Measurements from ENCODE around the gene ADRM1.

ADRM1 gene

DNA sequence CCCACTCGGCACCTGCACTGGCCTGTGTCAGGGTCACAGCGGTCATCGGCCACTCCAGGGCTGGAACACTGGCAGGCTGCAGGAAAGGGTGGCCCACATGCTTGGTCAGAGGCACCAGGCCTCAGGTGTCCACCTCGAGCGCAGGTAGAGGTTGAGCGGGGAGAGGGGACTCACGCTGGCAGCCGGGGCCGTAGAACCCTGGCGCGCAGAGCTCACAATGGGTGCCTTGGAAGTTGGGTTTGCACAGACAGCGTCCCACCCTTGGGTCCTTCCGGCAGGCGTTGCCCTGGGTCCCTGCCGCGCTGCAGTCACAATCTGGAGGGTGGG, 35.5 kb downstream of the ADRM1 start:
- H3K27ac ChIP-seq (ENCODE audit: low read depth, low read length) = no peak overlapping the region
- no peaks in the 10 kb centered on the region for H3K9me3 ChIP-seq (ENCODE audit: low read length)
- no peak overlapping the region for H3K9ac ChIP-seq (ENCODE audit: low read length)
- H3K27me3 ChIP-seq (ENCODE audit: control insufficient read depth in 1 of 2, insufficient read depth in 2 of 2, low read length in 2 of 2) = no peaks in the 10 kb centered on the region
- H3K4me1 ChIP-seq (ENCODE audit: insufficient read depth, low read length) = no peaks in the 10 kb centered on the region
- H3K4me3 ChIP-seq (ENCODE audit: low read depth in 1 of 2, low read length in 2 of 2) = no peak overlapping the region
- peaks cover 54% of the 10 kb centered on the region for H3K36me3 ChIP-seq (ENCODE audit: insufficient read depth, low read length)

DNA sequence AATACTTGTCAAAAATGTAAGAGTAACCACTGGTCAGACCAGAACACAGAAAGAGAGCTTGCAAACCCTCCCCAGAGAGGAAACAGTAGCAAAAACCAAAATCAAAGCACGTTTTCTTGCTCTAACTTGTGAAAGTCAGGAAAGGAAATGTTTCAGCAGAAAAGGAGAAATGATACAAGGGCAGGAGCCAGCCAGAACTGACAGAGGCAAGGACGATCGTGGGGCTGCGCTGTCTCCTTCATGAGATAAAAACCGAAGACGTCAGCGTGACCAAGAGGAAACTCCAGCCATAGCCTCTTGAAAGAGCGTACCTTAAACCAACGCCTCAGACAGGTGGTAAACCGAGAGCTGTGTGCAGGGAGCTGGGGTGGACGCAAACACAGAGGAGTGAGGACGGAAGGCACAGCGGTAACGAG, 36.9 kb downstream of the ADRM1 start:
- Histone ChIP-seq H3K27ac (ENCODE audit: low read depth, low read length) (no peak overlapping the region), H3K4me1 (ENCODE audit: insufficient read depth, low read length) (no peaks in the 10 kb centered on the region), H3K9me3 (ENCODE audit: low read length) (no peaks in the 10 kb centered on the region), H3K27me3 (ENCODE audit: control insufficient read depth in 1 of 2, insufficient read depth in 2 of 2, low read length in 2 of 2) (no peaks in the 10 kb centered on the region), H3K36me3 (ENCODE audit: insufficient read depth, low read length) (peaks cover 54% of the 10 kb centered on the region), H3K9ac (ENCODE audit: low read length) (no peak overlapping the region), H3K4me3 (ENCODE audit: low read depth in 1 of 2, low read length in 2 of 2) (no peak overlapping the region)

DNA sequence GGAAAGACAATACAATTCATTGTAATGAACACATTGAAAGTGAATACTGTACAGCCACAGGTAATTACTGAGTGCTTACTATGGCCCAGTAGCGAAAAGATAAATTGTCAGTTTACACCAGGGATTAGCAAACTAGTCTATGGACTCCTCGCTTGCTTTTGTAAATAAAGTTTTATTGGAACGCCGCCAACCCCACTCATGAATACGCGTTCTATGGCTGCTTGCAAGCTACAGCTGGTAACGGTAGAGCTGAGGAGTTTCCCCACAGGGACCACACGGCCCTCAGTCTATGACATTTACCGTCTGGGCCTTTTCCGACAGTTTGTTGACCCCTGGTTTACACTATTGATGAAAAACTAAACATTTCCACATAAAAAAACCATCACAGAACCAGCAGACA, 40.1 kb downstream of the ADRM1 start:
- no peaks in the 10 kb centered on the region for H3K27me3 ChIP-seq (ENCODE audit: control insufficient read depth in 1 of 2, insufficient read depth in 2 of 2, low read length in 2 of 2)
- peaks cover 42% of the 10 kb centered on the region for H3K36me3 ChIP-seq (ENCODE audit: insufficient read depth, low read length)
- no peak overlapping the region for H3K27ac ChIP-seq (ENCODE audit: low read depth, low read length)
- no peak overlapping the region for H3K4me3 ChIP-seq (ENCODE audit: low read depth in 1 of 2, low read length in 2 of 2)
- H3K9ac ChIP-seq (ENCODE audit: low read length) = no peak overlapping the region
- H3K9me3 ChIP-seq (ENCODE audit: low read length) = no peaks in the 10 kb centered on the region
- no peaks in the 10 kb centered on the region for H3K4me1 ChIP-seq (ENCODE audit: insufficient read depth, low read length)

DNA sequence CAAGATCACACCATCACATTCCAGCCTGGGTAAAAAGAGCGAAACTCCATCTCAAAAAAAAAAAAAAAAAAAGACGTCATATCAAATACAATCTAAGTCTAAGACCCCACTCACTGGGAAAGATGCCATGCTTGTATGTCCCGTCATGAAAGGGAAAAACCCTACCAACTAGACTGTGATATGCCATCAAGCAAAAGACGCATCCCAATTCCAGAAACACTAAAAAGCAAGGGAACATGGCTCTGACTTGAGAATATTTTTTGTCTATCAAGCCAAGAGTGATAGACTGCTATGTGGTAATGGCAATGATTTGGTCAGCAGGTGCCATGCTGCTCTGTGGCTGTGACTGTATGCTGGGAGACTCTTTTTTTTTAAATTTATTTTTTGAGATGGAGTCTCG, 41.3 kb downstream of the ADRM1 start:
- H3K4me1 ChIP-seq (ENCODE audit: insufficient read depth, low read length) = no peaks in the 10 kb centered on the region
- H3K9me3 ChIP-seq (ENCODE audit: low read length) = no peaks in the 10 kb centered on the region
- H3K27me3 ChIP-seq (ENCODE audit: control insufficient read depth in 1 of 2, insufficient read depth in 2 of 2, low read length in 2 of 2) = no peaks in the 10 kb centered on the region
- H3K9ac ChIP-seq (ENCODE audit: low read length) = no peak overlapping the region
- no peak overlapping the region for H3K27ac ChIP-seq (ENCODE audit: low read depth, low read length)
- H3K4me3 ChIP-seq (ENCODE audit: low read depth in 1 of 2, low read length in 2 of 2) = no peak overlapping the region
- peaks cover 41% of the 10 kb centered on the region for H3K36me3 ChIP-seq (ENCODE audit: insufficient read depth, low read length)

GRCh38 chr20:62344782-62345181, 42.0 kb downstream of the ADRM1 start:
- H3K27ac ChIP-seq (ENCODE audit: low read depth, low read length) = no peak overlapping the region
- no peak overlapping the region for H3K9ac ChIP-seq (ENCODE audit: low read length)
- H3K4me1 ChIP-seq (ENCODE audit: insufficient read depth, low read length) = no peaks in the 10 kb centered on the region
- H3K27me3 ChIP-seq (ENCODE audit: control insufficient read depth in 1 of 2, insufficient read depth in 2 of 2, low read length in 2 of 2) = no peaks in the 10 kb centered on the region
- no peak overlapping the region for H3K4me3 ChIP-seq (ENCODE audit: low read depth in 1 of 2, low read length in 2 of 2)
- H3K9me3 ChIP-seq (ENCODE audit: low read length) = no peaks in the 10 kb centered on the region
- H3K36me3 ChIP-seq (ENCODE audit: insufficient read depth, low read length) = peaks cover 35% of the 10 kb centered on the region

DNA sequence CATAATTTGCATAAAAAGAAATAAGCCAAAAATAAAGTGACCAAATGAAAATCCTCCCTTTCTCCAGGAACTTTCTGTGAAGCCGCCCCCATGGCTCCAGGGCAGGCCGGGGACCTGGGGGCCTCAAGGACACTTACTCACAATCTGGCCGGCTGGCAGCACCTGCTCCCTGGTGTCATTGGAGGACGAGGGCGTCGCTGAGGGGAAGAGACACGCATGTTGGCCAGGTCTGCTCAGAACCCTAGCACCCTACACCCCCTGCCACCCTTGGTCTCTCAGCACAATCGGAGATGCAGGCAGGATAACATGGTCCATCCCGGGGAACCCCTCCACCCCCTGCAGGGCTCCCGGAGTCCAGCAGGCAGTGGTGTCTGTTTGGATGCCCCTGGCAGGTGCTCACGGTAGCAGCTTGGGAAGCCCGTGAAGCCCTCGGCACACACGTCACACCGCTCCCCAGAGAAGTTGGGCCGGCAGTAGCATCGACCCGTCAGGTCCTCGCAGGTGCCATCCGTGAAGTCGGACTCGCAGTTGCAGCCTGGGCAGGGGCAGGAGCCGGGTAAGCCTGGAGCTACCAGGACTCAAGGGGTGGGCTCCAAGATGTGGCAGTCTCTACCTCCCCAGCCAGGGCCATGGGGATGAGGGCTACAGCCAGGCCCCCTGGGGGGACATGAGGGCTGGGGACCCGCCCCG, 43.0 kb downstream of the ADRM1 start:
- H3K4me3 ChIP-seq (ENCODE audit: low read depth in 1 of 2, low read length in 2 of 2) = no peak overlapping the region
- no peak overlapping the region for H3K27ac ChIP-seq (ENCODE audit: low read depth, low read length)
- H3K4me1 ChIP-seq (ENCODE audit: insufficient read depth, low read length) = no peaks in the 10 kb centered on the region
- no peaks in the 10 kb centered on the region for H3K9me3 ChIP-seq (ENCODE audit: low read length)
- peaks cover 36% of the 10 kb centered on the region for H3K36me3 ChIP-seq (ENCODE audit: insufficient read depth, low read length)
- H3K27me3 ChIP-seq (ENCODE audit: control insufficient read depth in 1 of 2, insufficient read depth in 2 of 2, low read length in 2 of 2) = no peaks in the 10 kb centered on the region
- no peak overlapping the region for H3K9ac ChIP-seq (ENCODE audit: low read length)

GRCh38 chr20:62346398-62347150, 43.8 kb downstream of the ADRM1 start:
- peaks cover 39% of the 10 kb centered on the region for H3K36me3 ChIP-seq (ENCODE audit: insufficient read depth, low read length)
- peak overlapping the region; percentile 23 for H3K27ac ChIP-seq (ENCODE audit: low read depth, low read length)
- H3K4me1 ChIP-seq (ENCODE audit: insufficient read depth, low read length) = no peaks in the 10 kb centered on the region
- H3K27me3 ChIP-seq (ENCODE audit: control insufficient read depth in 1 of 2, insufficient read depth in 2 of 2, low read length in 2 of 2) = no peaks in the 10 kb centered on the region
- no peak overlapping the region for H3K9ac ChIP-seq (ENCODE audit: low read length)
- H3K4me3 ChIP-seq (ENCODE audit: low read depth in 1 of 2, low read length in 2 of 2) = no peak overlapping the region
- no peaks in the 10 kb centered on the region for H3K9me3 ChIP-seq (ENCODE audit: low read length)

GRCh38 chr20:62347151-62347404, 44.3 kb downstream of the ADRM1 start:
- Histone ChIP-seq H3K36me3 (ENCODE audit: insufficient read depth, low read length) (peaks cover 39% of the 10 kb centered on the region), H3K9me3 (ENCODE audit: low read length) (no peaks in the 10 kb centered on the region), H3K4me3 (ENCODE audit: low read depth in 1 of 2, low read length in 2 of 2) (no peak overlapping the region), H3K9ac (ENCODE audit: low read length) (no peak overlapping the region), H3K27ac (ENCODE audit: low read depth, low read length) (peak overlapping the region; percentile 23), H3K27me3 (ENCODE audit: control insufficient read depth in 1 of 2, insufficient read depth in 2 of 2, low read length in 2 of 2) (no peaks in the 10 kb centered on the region), H3K4me1 (ENCODE audit: insufficient read depth, low read length) (no peaks in the 10 kb centered on the region)

- no peaks in the 10 kb centered on the region for H3K27me3 ChIP-seq (ENCODE audit: control insufficient read depth in 1 of 2, insufficient read depth in 2 of 2, low read length in 2 of 2)
- no peak overlapping the region for H3K4me3 ChIP-seq (ENCODE audit: low read depth in 1 of 2, low read length in 2 of 2)
- H3K36me3 ChIP-seq (ENCODE audit: insufficient read depth, low read length) = peaks cover 39% of the 10 kb centered on the region
- no peak overlapping the region for H3K27ac ChIP-seq (ENCODE audit: low read depth, low read length)
- H3K9ac ChIP-seq (ENCODE audit: low read length) = no peak overlapping the region
- peaks cover 2% of the 10 kb centered on the region for H3K4me1 ChIP-seq (ENCODE audit: insufficient read depth, low read length)
- no peaks in the 10 kb centered on the region for H3K9me3 ChIP-seq (ENCODE audit: low read length)
Measured at GRCh38 chr20:62347445-62347844, 44.6 kb downstream of the ADRM1 start.

GRCh38 chr20:62348604-62349003, 45.8 kb downstream of the ADRM1 start:
- H3K9ac ChIP-seq (ENCODE audit: low read length) = no peak overlapping the region
- H3K9me3 ChIP-seq (ENCODE audit: low read length) = no peaks in the 10 kb centered on the region
- H3K4me1 ChIP-seq (ENCODE audit: insufficient read depth, low read length) = peaks cover 12% of the 10 kb centered on the region
- no peak overlapping the region for H3K27ac ChIP-seq (ENCODE audit: low read depth, low read length)
- no peaks in the 10 kb centered on the region for H3K27me3 ChIP-seq (ENCODE audit: control insufficient read depth in 1 of 2, insufficient read depth in 2 of 2, low read length in 2 of 2)
- H3K36me3 ChIP-seq (ENCODE audit: insufficient read depth, low read length) = peaks cover 33% of the 10 kb centered on the region
- H3K4me3 ChIP-seq (ENCODE audit: low read depth in 1 of 2, low read length in 2 of 2) = no peak overlapping the region

GRCh38 chr20:62349556-62350097, 46.8 kb downstream of the ADRM1 start:
- H3K27ac ChIP-seq (ENCODE audit: low read depth, low read length) = no peak overlapping the region
- no peaks in the 10 kb centered on the region for H3K9me3 ChIP-seq (ENCODE audit: low read length)
- H3K9ac ChIP-seq (ENCODE audit: low read length) = no peak overlapping the region

More at GRCh38 chr20:62349556-62350097, 46.8 kb downstream of the ADRM1 start:
- Histone ChIP-seq H3K27me3 (ENCODE audit: control insufficient read depth in 1 of 2, insufficient read depth in 2 of 2, low read length in 2 of 2) (no peaks in the 10 kb centered on the region), H3K4me3 (ENCODE audit: low read depth in 1 of 2, low read length in 2 of 2) (no peak overlapping the region), H3K4me1 (ENCODE audit: insufficient read depth, low read length) (peaks cover 17% of the 10 kb centered on the region), H3K36me3 (ENCODE audit: insufficient read depth, low read length) (peaks cover 33% of the 10 kb centered on the region)

Measured in muscle layer of colon (tissue), 2 donors.